ENCODE results near the gene RSPO1. TPM values are rescaled to one million over a fixed set of nuclear protein-coding genes. Genes with fewer than 3 reads are reported as not detected.

The RSPO1 gene
- total and polyA plus RNA-seq, 2 of the 13 experiments (the other 11 are each of a cell fraction or from before 2014, with no cell fraction given), result not detected

DNA sequence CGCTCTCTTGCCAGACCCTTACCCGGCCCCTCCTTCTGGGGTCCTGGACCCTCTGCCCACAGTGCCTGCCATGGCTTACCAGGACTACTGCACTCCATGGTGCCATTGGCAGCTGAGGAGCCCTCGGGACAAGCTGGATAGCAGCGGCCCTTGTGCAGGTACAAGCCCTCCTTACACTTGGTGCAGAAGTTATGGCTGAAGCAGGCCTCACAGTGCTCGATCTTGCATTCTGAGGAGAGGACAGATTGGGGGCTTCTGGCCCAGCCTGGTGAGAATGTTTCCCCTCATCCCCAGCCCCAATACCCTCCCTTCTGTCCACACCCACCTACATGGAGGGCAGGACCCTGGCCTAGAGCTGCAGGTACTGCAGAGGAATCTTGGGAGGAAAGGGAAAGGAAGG lies 20.6 kb downstream of the RSPO1 start:
- CTCF ChIA-PET (ENCODE audit: low intra/inter-chr PET ratio, low total read pairs), result no interaction called here
- no peak for FAIRE-seq
- H3K9ac ChIP-seq (ENCODE audit: insufficient read depth, low read depth, low read length), result no peak overlapping the region
- no peaks in the 10 kb centered on the region for H3K36me3 ChIP-seq (replicated peaks in 1 of 2; ENCODE audit: control insufficient read depth in 1 of 2, insufficient read depth in 2 of 2, low read length in 2 of 2)
- no CpG with 5 or more reads among the region's 5 CpGs for WGBS (ENCODE audit: low lambda C conversion rate)
- no peaks in the 10 kb centered on the region for H3K4me1 ChIP-seq (ENCODE audit: insufficient read depth, low read length)
- no peaks in the 10 kb centered on the region for H4K20me1 ChIP-seq (ENCODE audit: insufficient read depth, low read length)
- in situ Hi-C loops (cut with HindIII; ENCODE audit: extremely low pct_ligation_motif_present, low pct_unique_long_range_greater_than_20kb), result no loop called here
- H3K27ac ChIP-seq (ENCODE audit: extremely low read length, insufficient read depth, low read length), result no peak overlapping the region
- H3K4me3 ChIP-seq (replicated peaks in 1 of 3; ENCODE audit: insufficient read depth in 1 of 3, low read depth in 2 of 3, low read length in 3 of 3), result no peak overlapping the region
- POLR2A ChIA-PET, result no interaction called here
- no TSS peak for BruUV-seq (replicated peaks)
- intact Hi-C loops (cut with micrococcal nuclease; ENCODE audit: unreplicated experiment), result no loop called here
- peaks cover 10 to 82% of the 10 kb centered on the region in 2 experiments for H3K27me3 ChIP-seq (ENCODE audit: control insufficient read depth in 1 of 2, insufficient read depth in 2 of 2, low read length in 2 of 2)
- no peaks in the 10 kb centered on the region for H3K79me2 ChIP-seq (ENCODE audit: insufficient read depth, low read length)
- no peak overlapping the region for H3K4me2 ChIP-seq (ENCODE audit: low read depth, low read length)
- TF ChIP-seq SATB2 (CRISPR knock-in tag; IDR thresholded peaks at IDR 0.05) (no peak), TSC22D2 (CRISPR knock-in tag; IDR thresholded peaks at IDR 0.05; ENCODE audit: borderline replicate concordance) (no peak), EEA1 (CRISPR knock-in tag; IDR thresholded peaks at IDR 0.05; ENCODE audit: borderline replicate concordance) (no peak), ISL2 (CRISPR knock-in tag; IDR thresholded peaks at IDR 0.05) (no peak), ZNF205 (CRISPR knock-in tag; IDR thresholded peaks at IDR 0.05) (no peak), GATAD2A (CRISPR knock-in tag; IDR thresholded peaks at IDR 0.05) (no peak)
- TF ChIP-seq, protein P1, sequence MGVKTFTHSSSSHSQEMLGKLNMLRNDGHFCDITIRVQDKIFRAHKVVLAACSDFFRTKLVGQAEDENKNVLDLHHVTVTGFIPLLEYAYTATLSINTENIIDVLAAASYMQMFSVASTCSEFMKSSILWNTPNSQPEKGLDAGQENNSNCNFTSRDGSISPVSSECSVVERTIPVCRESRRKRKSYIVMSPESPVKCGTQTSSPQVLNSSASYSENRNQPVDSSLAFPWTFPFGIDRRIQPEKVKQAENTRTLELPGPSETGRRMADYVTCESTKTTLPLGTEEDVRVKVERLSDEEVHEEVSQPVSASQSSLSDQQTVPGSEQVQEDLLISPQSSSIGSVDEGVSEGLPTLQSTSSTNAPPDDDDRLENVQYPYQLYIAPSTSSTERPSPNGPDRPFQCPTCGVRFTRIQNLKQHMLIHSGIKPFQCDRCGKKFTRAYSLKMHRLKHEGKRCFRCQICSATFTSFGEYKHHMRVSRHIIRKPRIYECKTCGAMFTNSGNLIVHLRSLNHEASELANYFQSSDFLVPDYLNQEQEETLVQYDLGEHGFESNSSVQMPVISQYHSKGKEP (CRISPR knock-in tag; IDR thresholded peaks at IDR 0.05), result no peak
- DNase-seq (ENCODE audit: low spot score), result no peak
- no peak overlapping the region for H2AFZ ChIP-seq (ENCODE audit: low read length)
- no peak; the same call in 2 of the 3 replicates for ATAC-seq
- H3K9me3 ChIP-seq (ENCODE audit: low read length), result no peaks in the 10 kb centered on the region

DNA sequence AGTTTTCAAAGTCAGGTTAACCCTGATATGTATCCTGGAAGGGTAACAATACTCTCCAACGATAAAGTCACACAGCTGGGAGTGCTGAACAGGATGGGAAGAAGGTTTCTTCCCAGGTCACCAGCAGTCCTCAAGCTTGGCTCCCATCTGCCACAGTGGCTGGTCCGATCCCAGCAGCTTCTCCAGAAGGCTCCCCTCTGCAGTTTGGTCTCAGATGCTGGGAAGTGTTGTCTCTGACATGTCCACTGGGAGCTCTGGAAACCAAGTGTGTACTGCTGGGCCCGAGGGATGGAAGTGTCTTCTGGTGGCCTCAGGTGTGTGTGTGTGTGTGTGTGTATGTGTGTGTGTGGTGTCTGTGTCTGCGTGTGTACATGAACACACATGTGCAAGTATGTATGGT lies 22.5 kb downstream of the RSPO1 start:
- H3K36me3 ChIP-seq (replicated peaks in 1 of 2; ENCODE audit: control insufficient read depth in 1 of 2, insufficient read depth in 2 of 2, low read length in 2 of 2), result no peaks in the 10 kb centered on the region
- no peaks in the 10 kb centered on the region for H4K20me1 ChIP-seq (ENCODE audit: insufficient read depth, low read length)
- no peak overlapping the region for H3K4me3 ChIP-seq (replicated peaks in 1 of 3; ENCODE audit: insufficient read depth in 1 of 3, low read depth in 2 of 3, low read length in 3 of 3)
- intact Hi-C loops (cut with micrococcal nuclease; ENCODE audit: unreplicated experiment) (no loop called here), in situ Hi-C loops (cut with HindIII; ENCODE audit: extremely low pct_ligation_motif_present, low pct_unique_long_range_greater_than_20kb) (no loop called here)
- ChIA-PET POLR2A (no interaction called here), CTCF (ENCODE audit: low intra/inter-chr PET ratio, low total read pairs) (no interaction called here)
- no peak overlapping the region for H3K27ac ChIP-seq (ENCODE audit: extremely low read length, insufficient read depth, low read length)
- H3K4me2 ChIP-seq (ENCODE audit: low read depth, low read length), result no peak overlapping the region
- DNase-seq (ENCODE audit: low spot score), result no peak
- H3K9me3 ChIP-seq (ENCODE audit: low read length), result no peaks in the 10 kb centered on the region
- H3K79me2 ChIP-seq (ENCODE audit: insufficient read depth, low read length), result no peaks in the 10 kb centered on the region
- FAIRE-seq, result no peak
- ATAC-seq, result no peak
- no peak overlapping the region for H3K9ac ChIP-seq (ENCODE audit: insufficient read depth, low read depth, low read length)
- no peaks in the 10 kb centered on the region for H3K4me1 ChIP-seq (ENCODE audit: insufficient read depth, low read length)
- BruUV-seq (replicated peaks), result no TSS peak
- H3K27me3 ChIP-seq (ENCODE audit: control insufficient read depth in 1 of 2, insufficient read depth in 2 of 2, low read length in 2 of 2), result peaks cover 10 to 82% of the 10 kb centered on the region in 2 experiments
- H2AFZ ChIP-seq (ENCODE audit: low read length), result no peak overlapping the region
- WGBS (ENCODE audit: low lambda C conversion rate), result 2% methylated on average over 4 of the region's 4 CpGs
- TF ChIP-seq ZNF121 (CRISPR knock-in tag; IDR thresholded peaks at IDR 0.05) (no peak), JDP2 (CRISPR knock-in tag; IDR thresholded peaks at IDR 0.05; ENCODE audit: borderline replicate concordance) (no peak), ZNF737 (CRISPR knock-in tag; IDR thresholded peaks at IDR 0.05; ENCODE audit: borderline replicate concordance) (no peak), FOSL2 (CRISPR knock-in tag; IDR thresholded peaks at IDR 0.05) (no peak)
- TF ChIP-seq, protein P2, sequence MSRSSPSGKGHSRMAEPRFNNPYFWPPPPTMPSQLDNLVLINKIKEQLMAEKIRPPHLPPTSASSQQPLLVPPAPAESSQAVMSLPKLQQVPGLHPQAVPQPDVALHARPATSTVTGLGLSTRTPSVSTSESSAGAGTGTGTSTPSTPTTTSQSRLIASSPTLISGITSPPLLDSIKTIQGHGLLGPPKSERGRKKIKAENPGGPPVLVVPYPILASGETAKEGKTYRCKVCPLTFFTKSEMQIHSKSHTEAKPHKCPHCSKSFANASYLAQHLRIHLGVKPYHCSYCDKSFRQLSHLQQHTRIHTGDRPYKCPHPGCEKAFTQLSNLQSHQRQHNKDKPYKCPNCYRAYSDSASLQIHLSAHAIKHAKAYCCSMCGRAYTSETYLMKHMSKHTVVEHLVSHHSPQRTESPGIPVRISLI (CRISPR knock-in tag; IDR thresholded peaks at IDR 0.05; ENCODE audit: borderline replicate concordance), result no peak
- TF ChIP-seq, protein P3, sequence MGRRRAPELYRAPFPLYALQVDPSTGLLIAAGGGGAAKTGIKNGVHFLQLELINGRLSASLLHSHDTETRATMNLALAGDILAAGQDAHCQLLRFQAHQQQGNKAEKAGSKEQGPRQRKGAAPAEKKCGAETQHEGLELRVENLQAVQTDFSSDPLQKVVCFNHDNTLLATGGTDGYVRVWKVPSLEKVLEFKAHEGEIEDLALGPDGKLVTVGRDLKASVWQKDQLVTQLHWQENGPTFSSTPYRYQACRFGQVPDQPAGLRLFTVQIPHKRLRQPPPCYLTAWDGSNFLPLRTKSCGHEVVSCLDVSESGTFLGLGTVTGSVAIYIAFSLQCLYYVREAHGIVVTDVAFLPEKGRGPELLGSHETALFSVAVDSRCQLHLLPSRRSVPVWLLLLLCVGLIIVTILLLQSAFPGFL (CRISPR knock-in tag; IDR thresholded peaks at IDR 0.05), result no peak
- TF ChIP-seq, protein P4, sequence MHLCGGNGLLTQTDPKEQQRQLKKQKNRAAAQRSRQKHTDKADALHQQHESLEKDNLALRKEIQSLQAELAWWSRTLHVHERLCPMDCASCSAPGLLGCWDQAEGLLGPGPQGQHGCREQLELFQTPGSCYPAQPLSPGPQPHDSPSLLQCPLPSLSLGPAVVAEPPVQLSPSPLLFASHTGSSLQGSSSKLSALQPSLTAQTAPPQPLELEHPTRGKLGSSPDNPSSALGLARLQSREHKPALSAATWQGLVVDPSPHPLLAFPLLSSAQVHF (CRISPR knock-in tag; IDR thresholded peaks at IDR 0.05), result no peak
- TF ChIP-seq, protein P5, sequence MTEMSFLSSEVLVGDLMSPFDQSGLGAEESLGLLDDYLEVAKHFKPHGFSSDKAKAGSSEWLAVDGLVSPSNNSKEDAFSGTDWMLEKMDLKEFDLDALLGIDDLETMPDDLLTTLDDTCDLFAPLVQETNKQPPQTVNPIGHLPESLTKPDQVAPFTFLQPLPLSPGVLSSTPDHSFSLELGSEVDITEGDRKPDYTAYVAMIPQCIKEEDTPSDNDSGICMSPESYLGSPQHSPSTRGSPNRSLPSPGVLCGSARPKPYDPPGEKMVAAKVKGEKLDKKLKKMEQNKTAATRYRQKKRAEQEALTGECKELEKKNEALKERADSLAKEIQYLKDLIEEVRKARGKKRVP (CRISPR knock-in tag; IDR thresholded peaks at IDR 0.05), result no peak
